Non-pigmented ciliary epithelial cell (primary cell): ENCODE data around the gene FRMD4A.
"Not testable (repeated sequence)": the region's sequence is repeated elsewhere in the genome, so short reads cannot be mapped to it uniquely, and the experiment has no call there.

Experiments
- DNase-seq: peaks from one replicate; pipeline ENCODE4 v3.0.0-alpha.2; 2010; ENCODE audit warnings: low read depth

Gene FRMD4A

GRCh38 chr10:14048930-14049613 is 281.7 kb downstream of the FRMD4A start:
- DNase-seq = no peak

- no peak for DNase-seq
These were observed 283.3 kb downstream of the FRMD4A start for GRCh38 chr10:14047431-14047830.

GRCh38 chr10:14042051-14042450 is 288.7 kb downstream of the FRMD4A start:
- not testable (repeated sequence) for DNase-seq

- DNase-seq = no peak
These were observed 289.7 kb downstream of the FRMD4A start for GRCh38 chr10:14040787-14041631.

- no peak for DNase-seq
These were observed 290.6 kb downstream of the FRMD4A start for GRCh38 chr10:14039968-14040668.

GRCh38 chr10:14036233-14036632 is 294.5 kb downstream of the FRMD4A start:
- DNase-seq = no peak

GRCh38 chr10:14035506-14035905 is 295.2 kb downstream of the FRMD4A start:
- no peak for DNase-seq

- DNase-seq = no peak
These were observed 298.2 kb downstream of the FRMD4A start for GRCh38 chr10:14032406-14032998.

GRCh38 chr10:14026325-14026724 is 304.4 kb downstream of the FRMD4A start:
- DNase-seq = no peak

GRCh38 chr10:14025283-14026189 is 305.2 kb downstream of the FRMD4A start:
- DNase-seq = no peak

- no peak for DNase-seq
These were observed 306.2 kb downstream of the FRMD4A start for GRCh38 chr10:14024329-14025202.

- no peak for DNase-seq
These were observed 306.9 kb downstream of the FRMD4A start for GRCh38 chr10:14023673-14024328.

GRCh38 chr10:14022954-14023672 is 307.6 kb downstream of the FRMD4A start:
- no peak for DNase-seq

- DNase-seq = no peak
These were observed 308.7 kb downstream of the FRMD4A start for GRCh38 chr10:14022052-14022451.

GRCh38 chr10:14020037-14020664 is 310.6 kb downstream of the FRMD4A start:
- DNase-seq = no peak

- DNase-seq = no peak
These were observed 313.3 kb downstream of the FRMD4A start for GRCh38 chr10:14017467-14017866.

- no peak for DNase-seq
These were observed 313.8 kb downstream of the FRMD4A start for GRCh38 chr10:14016931-14017333.

- no peak for DNase-seq
These were observed 314.6 kb downstream of the FRMD4A start for GRCh38 chr10:14016011-14016536.
